Panc1 (cell line): ENCODE results near the gene LRRC36.

Experiments used
- CTCF ChIP-seq: fragments of 450-650 bp; IDR thresholded peaks from 2 replicates; pipeline ENCODE4 v1.5.1; 2017; ENCODE audit warnings: mild to moderate bottlenecking
- REST ChIP-seq, 2 experiments: IDR thresholded peaks; 2 replicates each; pipeline ENCODE4 v1.6.1; 2011 to 2012; ENCODE audit warnings: low read depth in 2 of 2, control low read depth in 1 of 2, low read length in 1 of 2, mild to moderate bottlenecking in 1 of 2, moderate library complexity in 1 of 2; ENCODE audit not compliant: insufficient read depth in 1 of 2
- SIN3A ChIP-seq: IDR thresholded peaks from 2 replicates; pipeline ENCODE4 v1.6.1; 2012; ENCODE audit warnings: low read depth, mild to moderate bottlenecking, low read length, moderate library complexity, borderline replicate concordance; ENCODE audit not compliant: insufficient read depth
- TCF7L2 ChIP-seq: IDR thresholded peaks from 2 replicates; pipeline ENCODE4 v1.6.1; 2011; ENCODE audit warnings: mild to moderate bottlenecking, low read depth, low read length, inconsistent platforms

- TF ChIP-seq CTCF (no peak), SIN3A (no peak), REST (IDR thresholded peaks at IDR 0.05; ENCODE audit: insufficient read depth in 1 of 2, low read depth in 2 of 2, low read length in 1 of 2) (no peak), TCF7L2 (no peak)
Measured at GRCh38 chr16:67383284-67383683, 56.7 kb downstream of the LRRC36 start.
